Astrocyte of the spinal cord (primary cell): ENCODE measurements around the gene NGF.

ENCODE experiments used
- DNase-seq: peaks from one replicate; pipeline ENCODE4 v3.0.0; 2011; ENCODE audit warnings: low read depth, low spot score
- H3K4me3 ChIP-seq: 2 replicates; pipeline ENCODE4 v1.5.1; 2011; ENCODE audit warnings: low read depth, mild to moderate bottlenecking, low read length, moderate library complexity
- CTCF ChIP-seq: IDR thresholded peaks from 2 replicates; pipeline ENCODE4 v1.5.1; 2012; ENCODE audit warnings: low read depth, mild to moderate bottlenecking, low read length, inconsistent platforms
- in situ Hi-C: cut with HindIII; loops from 2 replicates; pipeline ENCODE4 v1.10.0; 2017; ENCODE audit warnings: low sequenced_read_pairs

The NGF gene

GRCh38 chr1:115327270-115327669 lies 10.8 kb downstream of the NGF start:
- no peak overlapping the region for H3K4me3 ChIP-seq
- TF ChIP-seq CTCF = no peak
- in situ Hi-C loops = no loop called here
- no peak for DNase-seq

GRCh38 chr1:115326419-115326818 lies 11.6 kb downstream of the NGF start:
- in situ Hi-C loops = no loop called here
- no peak for TF ChIP-seq CTCF
- no peak overlapping the region for H3K4me3 ChIP-seq
- no peak for DNase-seq

- DNase-seq = no peak
- TF ChIP-seq CTCF = no peak
- in situ Hi-C loops = no loop called here
These were observed 12.2 kb downstream of the NGF start for GRCh38 chr1:115325874-115326273.

GRCh38 chr1:115324649-115325420 lies 13.2 kb downstream of the NGF start:
- H3K4me3 ChIP-seq = no peak overlapping the region
- in situ Hi-C loops = no loop called here
- no peak for DNase-seq
- no peak for TF ChIP-seq CTCF

More at GRCh38 chr1:115325874-115326273, 12.2 kb downstream of the NGF start:
- H3K4me3 ChIP-seq = no peak overlapping the region

- H3K4me3 ChIP-seq = no peak overlapping the region
- TF ChIP-seq CTCF = no peak
- DNase-seq = peak; percentile 30
- in situ Hi-C loops = no loop called here
These were observed 14.6 kb downstream of the NGF start for GRCh38 chr1:115323366-115324004.

GRCh38 chr1:115322631-115323030 lies 15.4 kb downstream of the NGF start:
- no peak for TF ChIP-seq CTCF
- in situ Hi-C loops = no loop called here
- peak; percentile 58 for DNase-seq
- no peak overlapping the region for H3K4me3 ChIP-seq
